Activated CD4-positive, alpha-beta memory T cell treated with anti-CD3 and anti-CD28 coated beads for 36 hours (primary cell): ENCODE measurements around the gene NISCH. TPM values are rescaled to one million over a fixed set of nuclear protein-coding genes. Genes with fewer than 3 reads are reported as not detected.
"Not testable (repeated sequence)": the region's sequence is repeated elsewhere in the genome, so short reads cannot be mapped to it uniquely, and the experiment has no call there.

ENCODE experiments used
- CTCF ChIA-PET: fragments of 350-600 bp; sonication (Branson Sonifier 250); formaldehyde crosslinking; loops from one replicate; lab custom pipeline; 2021; ENCODE audit warnings: antibody characterized with exemption, inconsistent platforms; lab: Charles Lee
- POLR2A ChIA-PET: fragments of 350-600 bp; sonication (Branson Sonifier 250); formaldehyde crosslinking; loops from one replicate; lab custom pipeline; 2021; ENCODE audit warnings: antibody characterized with exemption; lab: Charles Lee
- DNase-seq: peaks from one replicate; pipeline ENCODE4 v3.0.0-alpha.2; 2020
- H3K27ac Mint-ChIP-seq: one replicate; pipeline ENCODE4 v1.8.0; 2021; ENCODE audit warnings: mixed read lengths
- H3K27me3 Mint-ChIP-seq: one replicate; pipeline ENCODE4 v1.8.0; 2021; ENCODE audit warnings: mixed read lengths
- H3K36me3 Mint-ChIP-seq: one replicate; pipeline ENCODE4 v1.8.0; 2021; ENCODE audit warnings: mixed read lengths
- H3K4me1 Mint-ChIP-seq: one replicate; pipeline ENCODE4 v1.8.0; 2021; ENCODE audit warnings: low read depth, mixed read lengths
- H3K4me3 Mint-ChIP-seq: one replicate; pipeline ENCODE4 v1.8.0; 2021; ENCODE audit warnings: mild to moderate bottlenecking, mixed read lengths
- H3K9me3 Mint-ChIP-seq: one replicate; pipeline ENCODE4 v1.8.0; 2021; ENCODE audit warnings: mixed read lengths
- intact Hi-C: fragments of 100-400 bp; cut with micrococcal nuclease; formaldehyde crosslinking; loops from one replicate; pipeline ENCODE4 v1.15.1; 2023
- total RNA-seq, 2 experiments: library from RNA; stranded (reverse); gene quantifications; one replicate each; pipeline ENCODE4 v1.2.3, GENCODE V29; 2021

Gene NISCH
- total RNA-seq, 2 experiments from 2014 or later: 50.8 to 60.2 TPM

- intact Hi-C loops: no loop called here
- CTCF ChIA-PET: no interaction called here
- no peak for DNase-seq
- H3K9me3 Mint-ChIP-seq: no peaks in the 10 kb centered on the region
- POLR2A ChIA-PET: no interaction called here
- no peak overlapping the region for H3K27ac Mint-ChIP-seq
- no peaks in the 10 kb centered on the region for H3K27me3 Mint-ChIP-seq
- no peaks in the 10 kb centered on the region for H3K4me1 Mint-ChIP-seq
- peaks cover 7% of the 10 kb centered on the region for H3K36me3 Mint-ChIP-seq
- H3K4me3 Mint-ChIP-seq: no peak overlapping the region
Measured at GRCh38 chr3:52524258-52524751, 68.9 kb downstream of the NISCH start.

GRCh38 chr3:52524752-52525679 is 69.6 kb downstream of the NISCH start:
- no peak overlapping the region for H3K27ac Mint-ChIP-seq
- ChIA-PET CTCF (no interaction called here), POLR2A (no interaction called here)
- DNase-seq: no peak
- H3K4me1 Mint-ChIP-seq: no peaks in the 10 kb centered on the region
- no peak overlapping the region for H3K4me3 Mint-ChIP-seq
- intact Hi-C loops: no loop called here
- H3K36me3 Mint-ChIP-seq: peaks cover 7% of the 10 kb centered on the region
- H3K27me3 Mint-ChIP-seq: no peaks in the 10 kb centered on the region
- H3K9me3 Mint-ChIP-seq: no peaks in the 10 kb centered on the region

GRCh38 chr3:52525680-52526561 is 70.5 kb downstream of the NISCH start:
- ChIA-PET CTCF (no interaction called here), POLR2A (no interaction called here)
- H3K4me3 Mint-ChIP-seq: no peak overlapping the region

GRCh38 chr3:52526671-52527038 is 71.3 kb downstream of the NISCH start:
- POLR2A ChIA-PET, H3K36me3 Mint-ChIP-seq, H3K9me3 Mint-ChIP-seq, intact Hi-C loops, CTCF ChIA-PET, H3K4me3 Mint-ChIP-seq, H3K27ac Mint-ChIP-seq, H3K4me1 Mint-ChIP-seq, DNase-seq, H3K27me3 Mint-ChIP-seq: not testable (repeated sequence)

More at GRCh38 chr3:52525680-52526561, 70.5 kb downstream of the NISCH start:
- Mint-ChIP-seq H3K4me1 (no peaks in the 10 kb centered on the region), H3K27me3 (no peaks in the 10 kb centered on the region), H3K9me3 (no peaks in the 10 kb centered on the region), H3K27ac (no peak overlapping the region), H3K36me3 (peaks cover 7% of the 10 kb centered on the region)
- DNase-seq: no peak
- intact Hi-C loops: no loop called here

- no peak overlapping the region for H3K4me3 Mint-ChIP-seq
- H3K4me1 Mint-ChIP-seq: peaks cover 2% of the 10 kb centered on the region
- peaks cover 7% of the 10 kb centered on the region for H3K36me3 Mint-ChIP-seq
- H3K27me3 Mint-ChIP-seq: no peaks in the 10 kb centered on the region
- no peaks in the 10 kb centered on the region for H3K9me3 Mint-ChIP-seq
- intact Hi-C loops: no loop called here
- CTCF ChIA-PET: no interaction called here
- POLR2A ChIA-PET: no interaction called here
- H3K27ac Mint-ChIP-seq: no peak overlapping the region
- DNase-seq: no peak
Measured at GRCh38 chr3:52527039-52527731, 71.8 kb downstream of the NISCH start.

- Mint-ChIP-seq H3K9me3 (no peaks in the 10 kb centered on the region), H3K27ac (no peak overlapping the region), H3K4me3 (no peak overlapping the region), H3K4me1 (peaks cover 7% of the 10 kb centered on the region), H3K27me3 (no peaks in the 10 kb centered on the region), H3K36me3 (peaks cover 7% of the 10 kb centered on the region)
- intact Hi-C loops: no loop called here
- no peak for DNase-seq
- POLR2A ChIA-PET: no interaction called here
- CTCF ChIA-PET: no interaction called here
Measured at GRCh38 chr3:52527732-52528585, 72.6 kb downstream of the NISCH start.

GRCh38 chr3:52528586-52529375 is 73.4 kb downstream of the NISCH start:
- intact Hi-C loops: no loop called here
- no peaks in the 10 kb centered on the region for H3K27me3 Mint-ChIP-seq
- no peak overlapping the region for H3K27ac Mint-ChIP-seq
- CTCF ChIA-PET: no interaction called here
- H3K4me1 Mint-ChIP-seq: peaks cover 7% of the 10 kb centered on the region
- no peak for DNase-seq
- peaks cover 7% of the 10 kb centered on the region for H3K36me3 Mint-ChIP-seq
- H3K4me3 Mint-ChIP-seq: no peak overlapping the region
- H3K9me3 Mint-ChIP-seq: no peaks in the 10 kb centered on the region
- POLR2A ChIA-PET: no interaction called here

- H3K4me3 Mint-ChIP-seq: no peak overlapping the region
- no peak for DNase-seq
- H3K4me1 Mint-ChIP-seq: peaks cover 7% of the 10 kb centered on the region
- no peaks in the 10 kb centered on the region for H3K36me3 Mint-ChIP-seq
- H3K27me3 Mint-ChIP-seq: no peaks in the 10 kb centered on the region
- H3K27ac Mint-ChIP-seq: no peak overlapping the region
- intact Hi-C loops: loop anchor here (10.0 kb wide), 5 partner anchors 245 to 1355 kb away; partner anchors contain the start of genes ACTR8, DUSP7, GLYCTK and SFMBT1
- ChIA-PET CTCF (no interaction called here), POLR2A (no interaction called here)
- no peaks in the 10 kb centered on the region for H3K9me3 Mint-ChIP-seq
Measured at GRCh38 chr3:52529376-52530333, 74.3 kb downstream of the NISCH start.

GRCh38 chr3:52530918-52531826 is 75.8 kb downstream of the NISCH start:
- ChIA-PET POLR2A (no interaction called here), CTCF (no interaction called here)
- Mint-ChIP-seq H3K36me3 (no peaks in the 10 kb centered on the region), H3K4me1 (peaks cover 16% of the 10 kb centered on the region), H3K27me3 (no peaks in the 10 kb centered on the region), H3K4me3 (no peak overlapping the region), H3K27ac (no peak overlapping the region), H3K9me3 (no peaks in the 10 kb centered on the region)
- DNase-seq: no peak
- intact Hi-C loops: loop anchor here (10.0 kb wide), 5 partner anchors 246 to 1354 kb away; partner anchors contain the start of genes ACTR8, DUSP7, GLYCTK and SFMBT1
